Spleen (tissue), 7 donors: Measurements from ENCODE around the gene TPM2.

Source experiments
- CTCF ChIP-seq, 11 experiments: fragments of 200-600 bp in 7 of 11; fragments of 450-650 bp in 4 of 11; sonication (generic) in 4 of 11; IDR thresholded peaks in 8 of 11; conservative IDR thresholded peaks in 3 of 11; 1 replicate in 7 of 11; 2 replicates in 4 of 11; pipeline versions ENCODE4 v1.4.0 to v1.8.0; 2016 to 2021; ENCODE audit warnings: antibody characterized with exemption in 11 of 11, inconsistent platforms in 4 of 11, mild to moderate bottlenecking in 1 of 11
- POLR2A ChIP-seq, 3 donors: fragments of 450-650 bp; IDR thresholded peaks; one replicate each; pipeline ENCODE4 v1.5.1; 2017; ENCODE audit warnings: antibody characterized with exemption in 3 of 3, mild to moderate bottlenecking in 1 of 3
- POLR2AphosphoS5 ChIP-seq, 3 donors: sonication (generic); formaldehyde crosslinking; IDR thresholded peaks; one replicate each; pipeline ENCODE4 v1.5.1; 2017; ENCODE audit warnings: antibody characterized with exemption in 3 of 3
- donor health status: DM: no; HTN: no; CAD: no; lungs with moderate emphysema.
- donor health status: DM: no; HTN: no; CAD: no.
- donor health status: DM: no; HTN: no; CAD: no.

DNA sequence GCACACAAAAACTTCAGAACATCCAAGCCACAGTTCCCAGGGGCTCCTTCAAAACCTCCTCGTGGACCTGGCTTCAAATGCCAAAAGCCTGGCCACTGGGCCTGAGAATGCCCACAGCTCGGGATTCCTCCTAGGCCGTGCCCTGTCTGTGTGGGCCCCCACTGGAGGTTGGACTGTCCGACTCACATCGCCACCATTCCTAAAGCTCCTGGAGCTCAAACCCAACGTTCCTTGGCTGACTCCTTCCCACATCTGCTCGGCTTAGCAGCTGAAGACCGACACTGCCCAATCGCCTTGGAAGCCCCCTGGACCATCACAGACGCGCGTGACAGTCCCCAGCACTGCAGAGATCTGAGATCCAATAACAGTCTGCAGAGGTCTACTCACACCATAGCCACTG, 46.7 kb downstream of the TPM2 start:
- TF ChIP-seq CTCF (IDR thresholded peaks at IDR 0.05 in 8 of 11, conservative IDR thresholded peaks at IDR 0.05 in 3 of 11): no peak
- TF ChIP-seq POLR2A (IDR thresholded peaks at IDR 0.05): no peak
- TF ChIP-seq POLR2AphosphoS5 (IDR thresholded peaks at IDR 0.05): no peak
